NT2/D1 (cell line): ENCODE data around the gene PCGF1.

Experiments
- DNase-seq: peaks from one replicate; pipeline ENCODE4 v3.0.0-alpha.2; 2011; ENCODE audit warnings: low read depth, low spot score
- H3K27me3 ChIP-seq: 2 replicates; pipeline ENCODE4 v1.6.0; 2011; ENCODE audit warnings: mild to moderate bottlenecking; ENCODE audit not compliant: insufficient read length, insufficient read depth
- H3K36me3 ChIP-seq: 2 replicates; pipeline ENCODE4 v1.6.1; 2011; ENCODE audit warnings: mild to moderate bottlenecking, low read length, mixed read lengths; ENCODE audit not compliant: insufficient read depth, insufficient read length
- H3K4me1 ChIP-seq: 2 replicates; pipeline ENCODE4 v1.5.1; 2011; ENCODE audit not compliant: insufficient read depth, insufficient read length
- H3K4me3 ChIP-seq: 2 replicates; pipeline ENCODE4 v1.5.1; 2011; ENCODE audit warnings: low read depth; ENCODE audit not compliant: insufficient read length
- H3K9ac ChIP-seq: 2 replicates; pipeline ENCODE4 v1.6.0; 2011; ENCODE audit warnings: low read depth; ENCODE audit not compliant: insufficient read length
- H3K9me3 ChIP-seq: 2 replicates; pipeline ENCODE4 v1.5.1; 2011; ENCODE audit warnings: mild to moderate bottlenecking, low read length; ENCODE audit not compliant: insufficient read depth
- SUZ12 ChIP-seq: IDR thresholded peaks from 2 replicates; pipeline ENCODE4 v1.6.1; 2011; ENCODE audit not compliant: insufficient read length, insufficient read depth; ENCODE audit errors: extremely low read depth
- YY1 ChIP-seq: IDR thresholded peaks from 2 replicates; pipeline ENCODE4 v1.6.1; 2011; ENCODE audit not compliant: insufficient read length, insufficient read depth
- ZNF274 ChIP-seq: IDR thresholded peaks from 2 replicates; pipeline ENCODE4 v1.6.1; 2011; ENCODE audit warnings: mild to moderate bottlenecking, low read depth, low read length

Gene PCGF1

GRCh38 chr2:74503506-74504475 lies 3.7 kb downstream of the PCGF1 start:
- no peak for DNase-seq
- Histone ChIP-seq H3K4me3 (peak overlapping the region; percentile 57), H3K4me1 (peaks cover 23% of the 10 kb centered on the region), H3K36me3 (peaks cover 18% of the 10 kb centered on the region), H3K27me3 (peaks cover 56% of the 10 kb centered on the region), H3K9ac (peak overlapping the region; percentile 79), H3K9me3 (no peaks in the 10 kb centered on the region)
- TF ChIP-seq SUZ12 (no peak), ZNF274 (no peak), YY1 (no peak)

DNA sequence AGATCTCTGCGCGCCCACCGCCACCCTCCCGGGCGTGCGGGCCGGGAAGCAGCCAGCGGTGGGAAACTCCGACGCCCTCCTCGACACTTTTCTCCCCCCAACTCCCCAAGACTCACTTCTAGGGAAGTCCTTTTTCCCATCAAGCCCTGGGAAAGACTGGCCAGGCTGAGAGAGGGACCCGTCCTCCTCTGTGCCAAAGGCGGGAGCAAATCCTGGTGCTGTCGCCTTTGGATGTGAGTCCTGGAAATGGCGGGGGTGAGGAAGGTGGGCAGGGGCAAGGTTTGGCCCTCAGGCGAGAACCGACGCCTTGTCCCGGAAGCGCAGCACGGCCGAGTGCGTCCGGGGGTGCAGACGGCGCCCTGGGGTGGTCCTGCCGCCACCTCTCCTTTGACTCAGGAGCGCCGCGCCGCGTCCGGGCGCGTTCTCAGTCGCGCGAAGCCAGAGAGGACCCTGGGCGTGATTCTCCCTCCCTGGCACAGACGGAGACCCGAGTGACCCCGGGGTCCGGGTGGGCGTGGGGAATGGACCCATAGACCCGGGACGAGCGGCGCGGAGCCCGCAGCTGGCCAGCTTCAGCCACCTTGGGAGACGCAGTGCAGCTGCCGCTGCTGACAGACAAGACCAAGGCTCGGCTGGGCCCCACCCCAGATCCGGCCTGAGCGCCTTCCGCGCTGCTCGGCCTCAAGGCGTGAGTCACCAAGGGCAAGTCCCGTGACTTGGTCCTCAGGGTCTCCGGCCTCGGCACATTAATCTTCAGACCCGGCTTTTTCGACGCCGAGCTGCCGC lies 4.6 kb downstream of the PCGF1 start:
- peaks cover 65% of the 10 kb centered on the region for H3K27me3 ChIP-seq
- TF ChIP-seq SUZ12 (no peak), YY1 (no peak), ZNF274 (no peak)
- H3K4me3 ChIP-seq: peak overlapping the region; percentile 57
- peaks cover 18% of the 10 kb centered on the region for H3K36me3 ChIP-seq
- no peak for DNase-seq
- H3K9me3 ChIP-seq: no peaks in the 10 kb centered on the region
- peaks cover 28% of the 10 kb centered on the region for H3K4me1 ChIP-seq
- H3K9ac ChIP-seq: peak overlapping the region; percentile 79

DNA sequence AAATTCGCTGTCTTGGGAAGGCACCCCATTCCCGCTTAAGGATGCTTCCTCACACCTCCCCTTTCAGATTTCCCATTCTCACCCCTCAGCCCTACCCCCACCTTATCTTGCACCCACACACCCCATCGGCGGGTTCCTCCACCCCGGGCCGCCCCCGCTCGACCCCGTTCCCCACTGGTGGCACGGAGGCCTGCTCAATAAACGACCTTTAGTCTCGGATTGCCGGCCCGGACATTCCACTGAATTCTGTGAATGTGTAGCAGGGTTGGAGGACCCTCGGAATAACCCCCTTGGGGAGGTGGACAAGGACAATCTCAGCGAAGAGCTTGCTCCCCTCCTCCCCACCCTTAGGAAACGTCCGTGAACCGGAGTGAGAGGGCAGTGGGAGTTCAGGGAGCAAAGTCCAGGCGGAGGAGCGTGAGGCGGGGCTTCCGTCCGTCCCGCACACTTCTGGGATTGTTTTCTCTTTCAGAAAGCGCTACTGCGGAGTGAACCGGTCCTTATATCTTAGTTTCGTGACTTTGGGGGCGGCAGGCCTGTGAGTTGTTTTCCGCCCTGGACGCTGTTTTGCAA lies 5.3 kb downstream of the PCGF1 start:
- no peak for DNase-seq
- H3K4me1 ChIP-seq: peaks cover 31% of the 10 kb centered on the region
- TF ChIP-seq YY1 (no peak), SUZ12 (no peak), ZNF274 (no peak)
- H3K4me3 ChIP-seq: peak overlapping the region; percentile 57
- peaks cover 18% of the 10 kb centered on the region for H3K36me3 ChIP-seq
- H3K9ac ChIP-seq: peak overlapping the region; percentile 79
- peaks cover 71% of the 10 kb centered on the region for H3K27me3 ChIP-seq
- H3K9me3 ChIP-seq: no peaks in the 10 kb centered on the region

DNA sequence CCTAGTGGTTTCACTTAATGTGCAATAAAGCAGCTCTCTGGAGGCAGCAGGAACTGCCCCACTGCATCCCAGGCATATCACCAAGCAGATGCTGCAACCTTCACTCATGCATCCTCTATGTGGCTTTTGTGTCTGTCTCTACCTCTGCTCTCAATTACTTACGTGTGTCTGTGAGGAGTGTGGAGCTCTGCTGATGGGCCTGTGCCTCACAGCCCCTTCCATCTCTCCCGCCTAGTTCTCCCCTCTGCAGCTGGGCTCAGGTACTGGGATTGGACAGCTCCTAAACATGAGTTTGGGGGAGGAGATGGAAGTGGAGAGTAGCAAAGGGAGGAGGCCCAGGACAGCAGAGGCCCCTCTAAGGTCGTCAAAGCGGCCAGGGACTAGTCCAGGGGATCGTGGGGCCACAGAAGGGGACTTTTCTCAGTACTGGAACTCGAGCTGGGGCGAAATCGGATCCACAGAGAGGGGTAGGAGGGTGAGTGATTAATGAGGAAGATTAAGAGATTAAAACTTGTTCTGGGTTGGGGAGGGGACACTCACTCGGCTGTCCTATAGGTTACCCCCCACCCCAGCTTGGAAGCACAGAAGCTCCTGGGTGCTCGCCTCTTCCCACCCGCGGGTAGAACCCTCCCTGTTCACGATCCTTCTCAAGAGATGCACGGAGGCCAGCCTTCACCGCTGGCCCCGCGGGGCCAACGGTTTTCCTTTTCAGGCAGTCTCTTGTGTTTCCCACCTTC lies 6.0 kb downstream of the PCGF1 start:
- peaks cover 79% of the 10 kb centered on the region for H3K27me3 ChIP-seq
- H3K36me3 ChIP-seq: peaks cover 16% of the 10 kb centered on the region
- no peaks in the 10 kb centered on the region for H3K9me3 ChIP-seq
- no peak for TF ChIP-seq YY1
- TF ChIP-seq SUZ12: no peak
- no peak for TF ChIP-seq ZNF274
- H3K9ac ChIP-seq: no peak overlapping the region
- DNase-seq: no peak
- H3K4me1 ChIP-seq: peaks cover 31% of the 10 kb centered on the region
- H3K4me3 ChIP-seq: no peak overlapping the region

DNA sequence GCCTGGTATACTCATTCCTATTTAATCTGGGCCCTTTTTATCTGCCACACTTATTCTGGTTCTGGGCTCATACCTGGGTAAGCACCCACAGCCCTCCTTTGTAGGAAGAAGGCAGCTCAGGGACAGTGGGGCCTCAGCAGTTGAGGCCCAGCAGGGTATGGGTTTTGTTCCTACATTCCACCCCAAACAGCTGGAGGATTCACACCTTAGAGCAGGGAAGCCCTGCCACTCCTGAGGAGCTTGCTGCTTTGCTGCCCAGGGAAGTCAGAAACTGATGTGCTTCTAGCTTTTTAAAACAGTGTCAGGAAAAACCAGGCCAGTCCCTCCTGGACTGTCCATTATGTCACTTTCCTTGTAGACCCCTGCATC lies 6.9 kb downstream of the PCGF1 start:
- H3K36me3 ChIP-seq: peaks cover 10% of the 10 kb centered on the region
- no peak overlapping the region for H3K4me3 ChIP-seq
- no peak overlapping the region for H3K9ac ChIP-seq
- H3K27me3 ChIP-seq: peaks cover 88% of the 10 kb centered on the region
- peaks cover 26% of the 10 kb centered on the region for H3K4me1 ChIP-seq
- DNase-seq: no peak
- no peaks in the 10 kb centered on the region for H3K9me3 ChIP-seq
- no peak for TF ChIP-seq SUZ12
- TF ChIP-seq YY1: no peak
- no peak for TF ChIP-seq ZNF274

GRCh38 chr2:74499940-74500577 lies 7.4 kb downstream of the PCGF1 start:
- H3K4me3 ChIP-seq: peak overlapping the region; percentile 39
- H3K27me3 ChIP-seq: peaks cover 92% of the 10 kb centered on the region
- TF ChIP-seq YY1 (no peak), ZNF274 (no peak)
- peaks cover 23% of the 10 kb centered on the region for H3K4me1 ChIP-seq
- no peak overlapping the region for H3K9ac ChIP-seq
- no peaks in the 10 kb centered on the region for H3K9me3 ChIP-seq
- peaks cover 5% of the 10 kb centered on the region for H3K36me3 ChIP-seq
- no peak for DNase-seq
